Hematopoietic multipotent progenitor cell treated with erythropoietin and hydrocortisone succinate and interleukin-3 and kit ligand, for 15 days (in vitro differentiated cells): ENCODE data around the gene MARCKSL1.
A peak's percentile ranks its signal among the peaks of the same experiment; 100 is the strongest.
"Not testable (repeated sequence)": the region's sequence is repeated elsewhere in the genome, so short reads cannot be mapped to it uniquely, and the experiment has no call there.

Source experiments
- DNase-seq: peaks from one replicate; pipeline ENCODE4 v3.0.0-alpha.2; 2015; ENCODE audit warnings: low spot score

MARCKSL1 gene, protein sequence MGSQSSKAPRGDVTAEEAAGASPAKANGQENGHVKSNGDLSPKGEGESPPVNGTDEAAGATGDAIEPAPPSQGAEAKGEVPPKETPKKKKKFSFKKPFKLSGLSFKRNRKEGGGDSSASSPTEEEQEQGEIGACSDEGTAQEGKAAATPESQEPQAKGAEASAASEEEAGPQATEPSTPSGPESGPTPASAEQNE

DNA sequence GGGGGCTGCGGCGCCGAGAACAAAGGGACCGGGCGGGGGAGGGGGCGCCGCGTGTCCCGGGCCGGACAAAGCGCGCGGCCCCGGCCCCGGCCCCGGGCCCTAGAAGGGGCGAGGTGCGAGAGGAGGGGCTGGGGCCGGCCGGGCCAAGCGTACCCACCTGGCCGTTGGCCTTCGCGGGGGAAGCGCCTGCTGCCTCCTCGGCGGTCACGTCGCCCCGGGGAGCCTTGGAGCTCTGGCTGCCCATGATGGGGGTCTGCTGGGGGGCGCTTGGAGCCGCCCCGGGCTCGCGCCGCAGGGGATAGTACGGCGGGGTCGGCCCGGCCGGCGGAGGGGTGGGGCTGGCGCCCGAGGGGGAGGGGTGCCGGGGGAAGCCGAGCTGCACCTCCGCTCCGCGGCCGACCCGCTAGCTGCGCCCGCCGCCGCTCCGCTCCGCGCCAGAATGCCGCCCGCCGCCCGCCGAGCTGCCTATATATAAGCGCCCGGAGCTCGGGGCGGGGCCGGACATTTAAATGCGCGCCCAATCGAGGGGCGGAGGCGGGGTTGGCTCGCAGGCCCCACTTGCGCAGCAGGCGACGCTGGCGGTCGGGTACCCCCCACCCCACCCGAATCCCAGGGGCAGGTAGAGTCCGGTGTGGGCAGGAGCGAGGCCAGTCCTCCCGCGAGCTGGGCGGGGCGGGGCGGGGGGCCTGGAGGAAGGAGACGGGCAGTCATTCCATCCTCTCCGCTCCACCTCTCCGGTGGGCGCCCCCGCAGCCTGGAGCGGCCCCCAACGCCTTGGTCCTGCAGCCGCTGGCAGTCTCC, at the start of gene MARCKSL1:
Gene MARCKSL1, minus strand, starts transcription at position 444 of the 801 bp plus-strand sequence. Its CDS starts 200 bp downstream, at position 244.
- DNase-seq, result peak; percentile 63

DNA sequence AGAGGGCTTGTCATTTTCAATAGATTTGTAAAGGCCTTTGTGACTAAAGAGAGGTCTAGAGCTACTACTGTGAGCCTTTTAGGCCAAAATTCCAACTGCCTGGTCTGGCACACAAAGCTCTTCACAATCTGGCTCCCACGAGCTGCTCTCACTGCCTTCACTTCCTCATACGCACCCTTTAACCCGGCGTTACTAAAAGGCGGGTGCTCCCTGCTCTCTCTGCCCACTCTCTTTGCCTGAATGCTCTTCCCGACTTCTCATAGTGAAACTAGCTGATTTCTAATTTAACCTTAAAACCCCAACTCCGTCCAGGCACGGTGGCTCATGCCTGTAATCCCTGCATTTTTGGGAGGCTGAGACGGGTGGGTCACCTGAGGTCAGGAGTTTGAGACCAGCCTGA, 44.0 kb upstream of the MARCKSL1 start:
- DNase-seq, result no peak

DNA sequence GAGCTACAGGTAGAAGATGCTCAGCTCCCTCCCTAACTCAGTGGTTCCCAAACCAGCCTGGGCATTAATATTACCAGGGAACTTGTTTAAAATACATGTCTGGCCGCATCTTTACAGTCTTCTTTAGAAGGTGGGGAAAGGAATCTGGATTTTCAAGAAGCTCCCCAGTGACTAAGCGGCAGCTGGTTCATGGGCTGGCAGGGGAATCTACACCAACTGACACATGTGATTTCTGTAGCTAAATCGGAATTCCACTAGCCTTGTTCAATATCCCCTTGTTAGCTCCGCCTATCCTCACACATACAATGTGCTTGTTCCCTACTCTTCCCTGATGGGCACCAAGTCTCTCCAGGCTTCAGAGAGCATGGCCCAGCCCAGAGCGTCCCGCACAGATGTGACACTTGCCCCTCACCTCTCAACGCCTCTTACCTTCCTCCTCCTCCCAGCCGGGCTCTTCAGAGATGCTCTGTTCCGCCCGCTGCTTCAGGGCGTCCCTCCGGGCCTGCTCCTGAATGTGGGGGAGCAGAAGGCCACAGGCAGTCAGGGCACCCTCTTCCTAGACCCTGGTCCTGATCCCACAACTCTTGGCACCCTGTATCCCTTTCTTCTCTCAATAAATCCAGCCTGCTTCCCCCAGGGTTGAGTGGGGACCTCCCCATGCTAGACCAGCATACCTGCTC, 41.6 kb upstream of the MARCKSL1 start:
- DNase-seq, result no peak

DNA sequence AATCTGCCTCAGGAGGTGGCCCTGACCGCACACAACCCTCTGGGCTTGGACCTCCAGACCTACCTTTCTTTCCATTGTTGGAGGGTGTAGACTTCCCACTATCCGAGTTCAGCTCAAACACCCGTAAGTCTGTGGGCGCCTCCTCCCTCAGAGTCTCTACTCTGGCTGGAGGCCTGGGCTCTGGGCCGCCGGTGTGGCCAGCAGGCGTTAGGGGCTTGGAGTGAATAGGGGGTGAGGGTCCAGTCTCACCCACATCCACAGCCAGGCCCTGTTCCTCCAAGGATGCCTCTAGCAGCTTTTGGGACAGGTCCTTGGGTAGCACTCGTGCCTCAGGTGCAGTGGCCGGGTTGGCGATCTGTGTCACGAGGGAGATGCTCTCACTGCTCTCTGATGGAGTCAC, 40.2 kb upstream of the MARCKSL1 start:
- DNase-seq, result no peak

DNA sequence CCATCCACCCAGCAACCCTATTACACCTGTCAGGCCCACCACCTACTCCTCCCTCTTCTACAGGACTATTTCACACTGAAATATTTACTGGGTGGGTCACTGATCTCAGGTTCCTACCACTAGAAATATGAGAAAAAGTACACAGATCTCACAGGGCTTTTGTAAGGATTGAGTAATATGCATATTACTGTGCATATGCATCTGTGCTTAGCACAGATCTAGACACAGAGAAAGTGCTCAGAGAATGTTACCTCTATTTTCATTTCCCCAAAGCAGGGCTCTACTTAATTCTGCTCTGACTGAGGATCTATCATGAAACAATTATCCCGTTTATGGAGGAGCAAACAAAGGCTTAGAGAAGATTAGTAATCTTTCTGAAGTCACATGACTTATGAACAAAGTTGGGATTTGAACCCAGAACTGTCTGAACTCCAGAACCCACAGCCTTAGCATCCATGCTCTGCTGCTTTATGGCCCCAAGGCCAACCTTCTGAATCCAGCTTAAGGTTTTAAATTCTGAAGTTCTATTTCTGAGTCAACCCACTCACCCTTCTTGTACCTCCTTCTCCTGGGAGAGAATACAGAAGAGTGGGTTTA, 38.1 kb upstream of the MARCKSL1 start:
- DNase-seq, result no peak

DNA sequence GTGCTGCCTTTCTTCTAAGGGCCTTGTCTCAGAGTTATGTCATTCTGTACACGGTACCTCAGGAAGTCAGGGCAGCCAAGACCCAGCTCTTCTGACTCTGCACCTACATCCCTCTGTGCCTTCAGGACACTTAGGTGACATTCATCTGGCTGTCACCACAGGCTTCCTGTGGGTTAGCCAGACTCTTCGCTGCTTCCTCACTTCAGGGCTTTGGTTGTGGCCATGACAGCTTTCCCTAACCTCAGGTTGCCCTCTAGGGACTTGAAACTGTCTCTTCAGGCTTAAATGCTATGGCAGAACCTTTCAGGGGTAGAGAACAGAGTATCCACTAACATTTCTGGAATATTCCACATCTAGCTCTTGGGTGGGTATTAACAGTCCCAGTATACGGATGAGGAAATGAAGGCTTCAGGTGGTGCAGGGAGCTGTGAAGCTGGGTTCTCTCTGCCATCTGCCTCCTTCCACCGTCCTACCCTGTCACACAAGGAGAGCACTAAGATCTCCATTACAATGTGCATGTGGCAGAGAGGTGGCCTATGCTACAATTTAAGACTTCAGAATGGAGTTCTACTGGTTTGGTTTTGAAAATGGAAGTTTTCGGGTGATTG, 36.2 kb upstream of the MARCKSL1 start:
- DNase-seq, result no peak

DNA sequence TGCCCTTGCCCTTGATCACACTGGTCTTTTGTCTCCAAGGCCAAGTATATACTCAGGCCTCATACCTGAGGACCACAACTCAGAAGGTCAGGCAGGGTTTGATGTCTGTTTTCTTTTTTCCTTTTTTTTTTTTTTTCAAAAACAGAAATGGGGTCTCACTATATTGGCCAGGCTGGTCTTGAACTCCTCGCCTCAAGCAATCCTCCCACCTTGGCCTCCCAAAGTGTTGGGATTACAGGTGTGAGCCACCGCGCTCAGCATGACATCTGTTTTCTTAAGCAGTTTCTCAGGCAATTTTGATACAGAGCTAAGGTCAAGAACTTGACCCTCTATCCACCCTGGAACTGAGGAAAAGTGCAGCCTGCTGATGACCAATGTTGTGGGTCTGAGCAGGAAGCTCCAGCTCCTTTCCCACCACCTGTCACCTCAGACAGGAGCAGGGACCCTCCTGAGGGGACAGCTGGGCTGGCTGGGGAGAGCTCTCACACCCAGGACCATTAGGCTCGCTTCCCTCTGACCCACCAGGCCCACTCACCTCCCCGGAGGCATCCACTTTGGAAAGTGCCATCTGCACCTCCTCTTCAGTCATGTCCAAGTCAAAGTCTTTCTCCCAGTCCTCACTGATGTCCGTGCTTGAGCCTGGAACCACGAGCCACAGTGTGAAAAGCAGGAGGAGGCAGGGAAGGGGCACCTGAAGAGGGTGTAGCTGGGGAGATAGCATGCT, 32.0 kb upstream of the MARCKSL1 start:
- DNase-seq, result no peak

DNA sequence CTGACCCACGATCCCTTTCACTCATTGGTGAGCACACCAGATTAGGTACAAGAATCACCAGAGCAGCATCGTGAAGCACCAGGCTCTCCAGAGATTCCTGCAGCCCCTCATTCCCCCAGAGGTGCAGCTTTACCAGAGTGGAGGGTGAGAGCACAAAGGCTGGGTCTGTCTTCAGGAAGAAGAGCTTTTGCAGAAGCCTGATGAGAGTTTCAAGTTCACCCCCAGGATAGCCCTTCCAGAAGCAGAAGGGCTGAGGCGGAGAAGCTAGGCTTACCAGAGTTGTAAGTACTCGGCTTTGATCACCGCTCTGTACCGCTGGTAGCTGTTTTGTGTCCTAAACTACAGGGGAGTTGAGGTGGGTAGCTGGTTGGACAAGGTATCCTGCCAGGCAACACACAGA, 29.4 kb upstream of the MARCKSL1 start:
- no peak for DNase-seq

DNA sequence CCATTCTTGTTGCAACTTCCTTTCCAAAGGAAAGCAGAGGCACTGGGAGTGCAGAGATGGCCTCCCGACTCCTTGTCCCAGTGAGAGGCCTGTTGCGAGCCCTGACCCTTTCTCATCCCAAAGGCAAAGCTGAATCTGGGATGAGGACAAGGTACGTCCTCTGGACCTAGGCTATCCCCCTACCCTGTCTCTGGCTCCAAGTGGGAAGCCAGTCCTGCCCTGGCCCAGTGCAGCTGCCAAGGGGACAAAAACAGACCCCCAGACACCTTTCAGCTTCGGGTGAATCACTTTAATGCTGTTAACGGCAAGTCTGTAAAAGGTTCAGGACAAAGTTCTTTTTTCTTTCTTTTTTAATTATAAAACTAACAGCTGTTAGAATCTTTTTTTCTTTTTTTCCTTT, 28.8 kb upstream of the MARCKSL1 start:
- DNase-seq, result no peak

DNA sequence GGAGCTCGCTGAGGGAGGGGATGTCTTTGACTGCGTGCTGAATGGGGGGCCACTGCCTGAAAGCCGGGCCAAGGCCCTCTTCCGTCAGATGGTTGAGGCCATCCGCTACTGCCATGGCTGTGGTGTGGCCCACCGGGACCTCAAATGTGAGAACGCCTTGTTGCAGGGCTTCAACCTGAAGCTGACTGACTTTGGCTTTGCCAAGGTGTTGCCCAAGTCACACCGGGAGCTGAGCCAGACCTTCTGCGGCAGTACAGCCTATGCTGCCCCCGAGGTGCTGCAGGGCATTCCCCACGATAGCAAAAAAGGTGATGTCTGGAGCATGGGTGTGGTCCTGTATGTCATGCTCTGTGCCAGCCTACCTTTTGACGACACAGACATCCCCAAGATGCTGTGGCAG, 27.7 kb upstream of the MARCKSL1 start:
- no peak for DNase-seq

DNA sequence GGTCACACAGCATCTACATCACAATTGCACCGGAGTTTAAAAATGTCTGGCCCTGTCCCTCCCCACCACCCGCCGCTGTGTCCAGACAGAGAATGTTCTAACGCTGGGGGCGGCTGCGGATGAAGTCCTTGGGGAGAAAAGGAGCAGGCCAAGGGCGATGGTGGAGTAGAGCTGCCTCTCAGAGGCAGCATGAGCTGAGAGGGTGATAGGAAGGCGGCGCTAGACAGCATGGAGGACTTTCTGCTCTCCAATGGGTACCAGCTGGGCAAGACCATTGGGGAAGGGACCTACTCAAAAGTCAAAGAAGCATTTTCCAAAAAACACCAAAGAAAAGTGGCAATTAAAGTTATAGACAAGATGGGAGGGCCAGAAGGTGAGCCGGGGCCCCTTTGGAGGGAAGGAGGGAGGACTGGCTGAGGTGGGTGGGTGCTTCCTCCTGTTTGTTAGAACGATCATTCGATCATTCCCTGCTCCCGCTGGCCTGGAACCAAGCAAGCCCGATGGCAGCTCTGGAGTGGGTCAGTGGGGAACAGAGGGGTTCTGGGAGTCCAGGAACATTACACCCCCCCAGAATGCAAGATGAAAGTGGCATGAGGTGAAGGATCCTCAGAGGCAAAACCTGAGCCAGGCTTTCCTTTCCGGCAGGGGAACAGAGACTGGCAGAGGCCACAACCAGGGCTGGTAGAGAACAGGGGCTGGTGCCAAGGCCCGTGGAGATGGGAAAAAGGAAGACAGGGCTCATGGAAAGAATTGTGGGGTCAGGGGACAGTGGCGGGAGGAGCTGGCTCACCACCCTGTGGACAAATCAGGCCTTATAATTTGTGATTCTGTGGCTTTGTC, 26.7 kb upstream of the MARCKSL1 start, which contains the start of the genes FAM229A and TSSK3:
Gene FAM229A, minus strand, starts transcription at position 12 of the 840 bp plus-strand sequence. CDS start 394 bp downstream, outside the sequence.
Gene TSSK3, plus strand, starts transcription at position 66 of the 840 bp plus-strand sequence. Its CDS starts 163 bp downstream, at position 229.
- no peak for DNase-seq

DNA sequence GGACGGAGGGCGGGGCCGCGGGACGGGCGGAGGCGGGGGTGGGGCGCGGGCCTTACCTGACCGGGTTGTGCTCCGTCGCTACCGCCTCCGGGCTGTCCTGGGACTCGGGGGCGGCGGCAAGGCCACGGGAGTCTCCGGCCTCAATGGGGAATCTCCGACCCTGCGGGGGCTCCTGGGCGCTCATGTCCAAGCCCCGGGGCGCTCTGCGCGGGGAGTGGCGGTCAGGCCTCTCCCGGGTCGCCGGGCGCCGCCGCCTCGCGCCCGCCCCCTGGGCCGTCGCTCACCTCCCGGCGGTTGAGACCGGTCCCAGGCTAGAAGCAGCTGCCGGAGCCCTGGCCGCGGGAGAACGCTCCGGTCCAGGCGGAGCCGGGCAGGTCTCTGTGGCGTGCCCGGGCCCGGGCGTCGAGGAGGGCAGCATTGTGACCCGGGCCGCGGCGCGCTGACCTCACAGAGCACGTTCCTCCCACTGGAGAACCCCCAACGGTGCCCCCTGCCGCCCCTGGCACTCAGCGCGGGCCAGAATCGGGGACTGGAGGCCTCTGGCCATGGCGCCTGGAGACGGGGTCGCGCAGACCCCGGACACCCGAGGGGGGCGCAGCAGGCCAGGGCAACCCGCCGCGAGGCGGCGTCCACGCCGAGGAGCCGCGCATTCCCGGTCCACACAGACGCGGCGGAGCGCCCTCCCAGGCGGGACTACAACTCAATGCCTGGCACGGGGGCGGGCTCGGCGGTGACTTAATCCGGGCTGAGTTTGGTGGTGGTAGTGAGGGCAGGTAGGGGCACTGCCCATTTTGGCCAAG, 25.8 kb upstream of the MARCKSL1 start:
- peak; percentile 17 for DNase-seq

DNA sequence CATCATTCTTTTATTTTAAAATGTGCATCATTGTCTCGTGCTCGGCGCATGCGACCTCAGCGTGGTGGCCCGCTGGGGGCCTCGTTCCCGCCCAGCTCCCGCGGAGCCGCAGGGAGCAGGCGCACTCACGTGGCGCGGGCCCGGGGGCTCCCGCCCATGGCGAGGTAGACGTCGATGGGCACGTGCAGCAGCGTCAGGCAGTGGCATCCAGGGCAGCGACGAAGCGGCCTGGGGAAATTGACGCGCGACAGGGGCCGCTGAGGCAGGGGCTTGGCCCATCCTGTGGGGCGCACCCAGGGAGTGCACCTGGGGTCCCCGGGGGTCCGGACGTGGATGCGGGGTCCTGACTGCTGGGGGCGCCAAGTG, 25.3 kb upstream of the MARCKSL1 start:
- DNase-seq, result no peak

DNA sequence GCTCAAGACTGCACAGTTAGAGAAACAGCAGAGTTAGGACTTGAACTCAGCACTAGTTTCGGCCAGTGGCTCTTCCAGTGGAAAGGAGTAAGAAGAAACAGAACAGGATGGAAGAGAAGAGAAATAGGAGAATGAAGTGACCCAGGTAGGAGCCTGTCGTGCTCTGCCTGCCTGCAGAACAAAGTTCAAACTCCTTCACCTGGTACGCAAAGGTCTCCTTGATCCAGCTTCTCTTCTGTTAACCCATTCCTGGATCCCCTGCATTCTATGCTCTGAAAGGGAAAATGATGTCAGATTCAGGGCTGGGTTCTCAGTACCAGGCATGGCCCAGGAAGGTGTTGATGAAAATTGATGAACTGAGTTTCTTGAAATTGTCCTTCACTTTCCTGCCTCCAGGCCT, 22.4 kb upstream of the MARCKSL1 start:
- no peak for DNase-seq

DNA sequence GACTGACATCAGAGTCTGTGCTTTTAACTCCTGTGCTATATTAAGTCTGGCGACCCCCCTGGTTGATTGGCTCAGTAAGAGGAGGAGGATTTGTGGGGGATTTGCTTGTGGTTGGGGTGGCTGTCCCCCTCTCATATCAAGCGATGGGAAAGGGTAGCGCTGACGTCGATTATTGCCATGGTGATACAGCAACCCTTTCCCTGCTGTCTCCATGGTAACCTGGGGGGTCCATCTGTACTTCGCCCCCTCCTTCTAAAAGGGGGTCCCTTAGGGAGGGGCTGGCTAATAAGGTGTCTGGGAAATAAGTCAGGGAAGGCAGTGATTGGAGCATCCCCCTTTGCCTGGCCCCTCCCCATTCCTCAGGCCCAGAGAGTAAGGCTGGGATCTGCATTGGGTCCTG, 21.6 kb upstream of the MARCKSL1 start:
- no peak for DNase-seq

DNA sequence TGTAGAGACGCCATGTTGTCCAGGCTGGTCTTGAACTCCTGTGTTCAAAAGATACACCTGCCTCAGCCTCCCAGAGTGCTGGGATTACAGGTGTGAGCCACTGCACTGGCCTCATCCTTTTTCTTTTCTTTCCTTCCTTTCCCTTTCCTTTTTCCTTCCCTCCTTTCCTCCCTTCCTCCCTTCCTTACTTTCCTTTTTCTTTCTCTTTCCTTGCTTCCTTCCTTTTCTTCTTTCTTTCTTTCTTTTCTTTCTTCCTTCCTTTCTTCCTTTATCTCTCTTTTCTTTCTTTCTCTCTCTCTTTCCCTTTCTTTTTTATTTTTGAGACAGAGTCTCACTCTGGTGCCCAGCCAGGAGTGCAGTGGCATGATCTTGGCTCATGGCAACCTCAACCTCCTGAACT, 20.4 kb upstream of the MARCKSL1 start:
- no peak for DNase-seq

DNA sequence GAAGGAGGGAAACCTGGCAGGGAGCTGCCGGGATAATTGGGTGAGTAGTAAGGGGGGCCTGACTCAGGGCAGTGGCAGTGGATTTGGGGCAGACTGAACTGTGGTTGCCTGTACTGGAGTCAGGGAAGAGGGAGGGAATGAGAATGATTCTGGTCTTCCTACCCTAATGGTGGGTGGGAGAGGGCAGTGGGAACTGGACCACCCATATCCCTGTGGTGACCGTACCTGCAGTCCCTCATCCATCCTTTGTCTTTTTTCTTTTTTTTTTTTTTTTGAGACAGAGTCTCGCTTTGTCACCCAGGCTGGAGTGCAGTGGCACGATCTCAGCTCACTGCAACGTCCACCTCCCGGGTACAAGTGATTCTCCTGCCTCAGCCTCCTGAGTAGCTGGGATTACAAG, 19.7 kb upstream of the MARCKSL1 start:
- not testable (repeated sequence) for DNase-seq

DNA sequence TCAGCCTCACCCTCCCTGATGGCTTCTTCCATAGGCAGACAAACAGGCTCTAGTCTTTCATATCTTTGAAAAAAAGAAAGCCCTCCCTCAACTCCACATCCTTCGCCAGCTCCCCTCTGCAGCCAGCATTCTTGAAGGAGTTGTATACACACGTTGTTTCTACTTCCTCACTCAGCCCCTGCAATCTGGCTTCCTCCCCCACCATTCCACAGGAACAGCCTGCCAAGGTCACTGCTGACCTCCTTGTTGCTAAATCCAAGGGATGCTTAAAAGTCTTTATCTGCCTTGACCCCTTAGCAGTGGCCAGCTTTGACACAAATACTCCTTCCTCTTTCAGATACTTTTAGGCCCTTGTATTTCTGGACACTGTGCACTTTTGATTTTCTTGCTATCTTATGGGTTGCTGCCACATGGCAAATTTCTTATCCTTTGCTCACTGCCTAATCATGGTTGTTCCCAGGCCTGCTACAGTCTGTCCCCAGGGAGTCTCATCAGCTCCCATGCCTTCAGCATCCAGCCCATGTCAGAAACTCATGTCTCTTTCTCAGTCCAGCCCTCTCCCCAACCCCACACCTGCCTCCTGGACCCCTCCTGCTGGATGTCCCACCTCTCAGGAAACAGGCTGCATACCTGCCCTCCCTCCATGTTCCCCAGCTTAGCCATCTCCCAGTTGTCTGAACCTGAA, 18.0 kb upstream of the MARCKSL1 start:
- no peak for DNase-seq

DNA sequence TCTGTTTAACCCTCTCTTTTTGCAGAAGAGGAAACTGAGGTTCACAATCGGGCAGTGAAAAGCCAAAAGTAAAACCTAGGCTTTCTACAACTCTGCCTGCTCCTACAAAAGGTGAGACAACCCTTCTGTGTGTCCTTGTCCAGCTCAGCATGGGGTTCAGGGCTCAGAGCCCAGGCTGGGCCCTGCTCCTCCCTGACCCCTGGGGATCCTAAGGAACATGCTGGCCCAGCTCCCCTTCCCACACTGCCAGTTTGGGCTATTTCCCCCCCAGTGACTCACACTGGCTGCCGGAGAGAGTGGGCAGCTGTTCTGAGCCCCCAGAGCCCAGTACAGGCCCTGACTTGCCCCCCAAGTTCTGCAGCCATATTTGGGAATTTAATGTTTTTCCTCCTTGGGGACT, 17.4 kb upstream of the MARCKSL1 start:
- no peak for DNase-seq
